Measurements from ENCODE around the gene DCTPP1.

Gene DCTPP1

DNA sequence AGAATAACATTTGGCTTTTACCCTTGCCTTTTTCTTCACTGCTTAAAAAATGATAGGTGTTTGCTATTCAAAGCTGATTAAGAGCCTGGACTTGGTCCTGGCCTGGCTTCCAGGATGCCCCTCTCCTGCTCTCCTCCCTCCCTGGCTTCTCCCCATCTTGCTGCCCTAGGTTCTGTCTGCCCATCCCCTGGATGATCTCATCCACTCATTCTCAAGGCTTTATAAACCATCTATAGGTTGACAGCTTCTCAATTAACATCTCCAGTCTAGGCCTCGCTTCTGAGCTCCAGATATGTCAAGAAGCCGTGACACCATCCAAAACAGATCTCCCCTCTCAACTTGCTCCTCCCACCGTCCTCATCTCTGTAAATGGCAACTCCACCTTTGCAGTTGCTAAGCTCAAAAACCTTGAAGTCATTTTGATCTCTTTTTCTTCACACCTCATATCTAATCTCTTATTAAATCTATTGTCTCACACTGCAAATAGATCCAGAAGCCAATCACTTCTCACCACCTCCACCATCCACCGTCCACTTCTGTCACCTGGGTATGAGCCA is 13.7 kb downstream of the DCTPP1 start:
- Mint-ChIP-seq H3K4me3 (no peak overlapping the region), H3K36me3 (ENCODE audit: low read depth) (peaks cover 33% of the 10 kb centered on the region), H3K27me3 (no peaks in the 10 kb centered on the region), H3K4me1 (ENCODE audit: low read depth) (peaks cover 11% of the 10 kb centered on the region), H3K27ac (no peak overlapping the region), H3K9me3 (no peaks in the 10 kb centered on the region)
- intact Hi-C loops (cut with micrococcal nuclease) = no loop called here

DNA sequence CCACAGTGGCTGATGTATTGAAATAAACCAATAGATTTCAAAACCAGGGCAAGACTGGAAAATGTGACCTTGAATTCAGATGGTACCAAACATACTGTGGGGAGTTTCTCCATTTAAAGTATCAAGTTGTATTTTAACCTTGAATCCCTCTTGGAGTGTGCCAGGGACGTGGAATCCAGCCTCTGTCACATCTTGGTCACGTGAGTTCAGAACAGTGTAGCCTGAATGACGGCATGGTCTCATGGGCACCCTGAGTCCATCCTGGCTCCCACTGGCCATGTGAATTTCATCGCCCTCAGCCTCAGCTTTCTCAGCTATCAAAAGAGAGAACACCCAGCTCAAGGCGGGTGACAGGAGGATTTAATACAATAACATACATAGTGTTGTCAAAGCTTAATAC is 15.7 kb downstream of the DCTPP1 start:
- intact Hi-C loops (cut with micrococcal nuclease) = no loop called here
- no peaks in the 10 kb centered on the region for H3K27me3 Mint-ChIP-seq
- H3K4me1 Mint-ChIP-seq (ENCODE audit: low read depth) = peaks cover 24% of the 10 kb centered on the region
- no peak overlapping the region for H3K4me3 Mint-ChIP-seq
- H3K36me3 Mint-ChIP-seq (ENCODE audit: low read depth) = peaks cover 24% of the 10 kb centered on the region
- H3K9me3 Mint-ChIP-seq = no peaks in the 10 kb centered on the region
- no peak overlapping the region for H3K27ac Mint-ChIP-seq

DNA sequence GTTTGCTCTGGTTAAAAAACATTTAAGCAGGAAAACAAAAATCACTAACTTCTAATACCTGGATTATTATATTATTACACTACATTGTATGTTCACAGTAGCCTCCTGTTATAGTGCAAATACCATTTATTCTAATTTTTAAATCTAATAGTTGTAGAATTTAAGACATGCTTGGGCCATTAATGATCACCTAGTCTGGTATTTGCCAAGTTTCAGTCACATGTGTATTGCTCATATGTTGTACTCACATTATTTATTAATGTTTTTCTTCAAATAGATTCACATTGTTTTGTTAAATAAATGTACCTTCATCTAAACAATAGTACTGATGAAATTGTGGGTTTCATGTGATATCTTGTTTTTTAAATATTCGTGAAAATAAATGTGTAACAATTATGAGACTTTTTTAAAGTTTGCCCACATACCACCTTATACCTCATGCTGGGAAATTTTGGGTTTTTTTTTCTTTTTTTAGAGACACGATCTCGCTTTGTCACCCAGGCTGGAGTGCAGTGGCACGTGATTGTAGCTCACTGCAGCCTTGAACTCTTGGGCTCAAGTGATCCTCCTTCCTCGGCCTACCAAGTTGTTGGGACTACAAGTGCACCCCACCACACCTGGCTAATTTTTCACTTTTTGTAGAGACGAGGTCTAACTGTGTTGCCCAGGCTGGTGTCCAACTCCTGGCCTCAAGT is 16.6 kb downstream of the DCTPP1 start:
- intact Hi-C loops (cut with micrococcal nuclease) = no loop called here
- Mint-ChIP-seq H3K9me3 (no peaks in the 10 kb centered on the region), H3K4me1 (ENCODE audit: low read depth) (peaks cover 31% of the 10 kb centered on the region), H3K27me3 (no peaks in the 10 kb centered on the region), H3K27ac (no peak overlapping the region), H3K4me3 (no peak overlapping the region), H3K36me3 (ENCODE audit: low read depth) (peaks cover 24% of the 10 kb centered on the region)

DNA sequence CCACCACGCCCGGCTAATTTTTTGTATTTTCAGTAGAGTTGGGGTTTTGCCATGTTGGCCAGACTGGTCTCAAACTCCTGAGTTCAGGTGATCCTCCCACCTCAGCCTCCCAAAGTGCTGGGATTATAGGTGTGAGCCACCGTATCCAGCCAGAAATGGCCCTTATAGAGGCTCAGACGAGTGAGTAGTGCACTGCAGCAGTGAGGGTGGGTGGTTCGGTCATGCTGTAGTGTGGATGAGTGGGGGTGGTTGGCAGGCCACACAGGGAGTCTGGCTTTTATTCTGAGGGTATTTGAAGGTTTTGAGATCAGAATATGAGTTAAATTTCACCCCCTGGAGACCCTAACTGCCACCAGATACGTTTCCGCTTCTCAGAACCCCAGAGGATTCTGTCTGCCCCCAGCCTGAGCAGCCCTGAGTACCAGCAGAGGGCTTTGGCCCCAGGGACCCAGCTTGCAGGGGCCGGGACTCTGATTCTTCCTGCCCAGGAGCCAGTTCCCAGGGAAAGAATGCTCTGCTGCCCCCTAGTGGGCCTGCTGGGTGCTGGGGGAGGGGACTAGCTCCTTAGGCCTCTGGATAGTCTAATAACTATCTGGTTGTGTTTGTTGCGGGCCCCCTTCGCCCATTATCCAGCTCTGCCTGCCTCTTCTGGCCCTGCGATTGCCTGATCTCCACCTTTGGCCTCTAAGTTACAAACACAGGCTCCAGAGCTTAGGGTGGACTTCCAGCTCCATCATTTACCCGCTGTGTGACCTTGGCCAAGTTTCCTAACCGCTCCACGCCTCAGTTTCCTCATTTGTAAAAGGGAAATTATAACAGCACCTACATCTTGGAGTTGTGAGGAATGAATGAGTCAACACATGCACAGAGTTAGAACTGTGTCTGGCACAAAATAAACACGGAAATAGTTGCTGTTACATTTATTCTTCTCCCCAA is 20.4 kb downstream of the DCTPP1 start:
- Mint-ChIP-seq H3K4me1 (ENCODE audit: low read depth) (peaks cover 35% of the 10 kb centered on the region), H3K27me3 (peaks cover 1% of the 10 kb centered on the region), H3K27ac (peak overlapping the region; percentile 39), H3K9me3 (no peaks in the 10 kb centered on the region), H3K36me3 (ENCODE audit: low read depth) (peaks cover 32% of the 10 kb centered on the region), H3K4me3 (no peak overlapping the region)
- intact Hi-C loops (cut with micrococcal nuclease) = loop anchor here (5.0 kb wide), 2 partner anchors 37 to 57 kb away; partner anchors contain the start of genes MYL11 and TBC1D10B

DNA sequence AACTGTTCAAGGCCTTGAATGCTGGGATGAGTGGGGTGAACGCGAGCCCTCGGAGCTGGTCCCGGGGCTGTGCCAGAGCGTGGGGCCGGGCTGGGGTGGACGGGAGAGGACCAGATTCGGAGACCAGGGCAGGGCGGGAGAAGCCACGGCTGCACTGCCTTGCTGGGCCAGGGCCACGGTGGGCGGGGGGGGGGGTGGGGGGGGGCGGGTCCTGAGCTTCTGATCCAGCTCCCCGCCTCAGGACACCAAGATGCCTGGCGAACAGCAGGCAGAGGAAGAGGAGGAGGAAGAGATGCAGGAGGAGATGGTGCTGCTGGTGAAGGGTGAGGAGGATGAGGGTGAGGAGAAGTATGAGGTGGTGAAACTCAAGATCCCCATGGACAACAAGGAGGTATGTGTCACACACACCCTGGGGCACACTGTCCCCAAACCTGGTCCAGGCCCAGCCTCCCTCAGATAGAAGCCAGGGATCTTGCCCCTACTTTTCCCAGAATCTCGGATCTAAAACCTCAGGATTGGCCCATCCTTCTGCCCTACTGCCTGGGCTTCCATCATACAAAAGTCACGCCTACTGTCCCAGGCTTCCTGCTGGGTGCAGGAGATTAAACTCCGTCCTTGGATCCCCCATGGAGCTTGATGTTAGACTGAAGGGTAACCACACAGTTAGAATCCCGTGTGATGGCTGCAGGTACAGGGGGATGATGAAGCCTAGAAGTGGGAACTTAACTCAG is 21.9 kb downstream of the DCTPP1 start:
- peaks cover 46% of the 10 kb centered on the region for H3K4me1 Mint-ChIP-seq (ENCODE audit: low read depth)
- no peaks in the 10 kb centered on the region for H3K9me3 Mint-ChIP-seq
- H3K36me3 Mint-ChIP-seq (ENCODE audit: low read depth) = peaks cover 25% of the 10 kb centered on the region
- peak overlapping the region; percentile 79 for H3K4me3 Mint-ChIP-seq
- H3K27ac Mint-ChIP-seq = peak overlapping the region; percentile 59
- H3K27me3 Mint-ChIP-seq = peaks cover 1% of the 10 kb centered on the region
- intact Hi-C loops (cut with micrococcal nuclease) = loop anchor here (5.0 kb wide), 2 partner anchors 36 to 56 kb away; partner anchors contain the start of genes MYL11 and TBC1D10B

DNA sequence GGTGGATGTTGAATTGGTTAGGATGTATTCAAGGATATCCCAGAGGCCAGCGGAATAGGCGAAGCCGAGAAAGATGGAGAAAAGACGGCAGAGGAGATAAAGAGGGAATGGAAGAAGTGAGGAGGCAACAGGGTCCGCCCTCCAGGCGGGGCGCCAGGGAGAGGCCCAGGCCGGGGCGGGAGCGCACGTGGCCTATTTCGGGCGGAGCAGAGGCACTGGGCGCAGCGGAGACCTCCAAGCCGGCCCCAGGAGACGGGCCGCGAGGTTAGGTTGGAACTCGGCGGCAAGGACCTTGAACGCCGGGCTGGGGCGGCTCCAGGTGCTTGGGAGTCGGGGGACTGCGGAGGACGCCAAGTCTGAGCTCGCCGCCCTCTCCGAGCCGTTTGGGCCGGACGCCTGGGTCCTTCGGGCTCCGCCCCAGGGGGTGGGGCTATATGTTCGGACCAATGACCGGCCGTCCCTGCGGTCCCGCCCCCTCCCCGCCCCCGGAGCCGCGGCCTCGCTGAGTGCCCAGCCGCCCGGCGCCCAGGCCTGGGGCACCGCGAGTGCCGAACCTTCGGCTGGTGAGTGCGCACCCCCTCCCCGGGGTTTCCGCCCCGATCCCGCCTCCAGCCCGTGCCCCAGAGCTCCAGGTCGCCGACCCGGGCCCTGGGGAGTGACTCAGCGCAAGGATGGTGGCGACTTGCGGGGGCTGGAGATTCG is 22.6 kb downstream of the DCTPP1 start, which contains the start of gene ZNF771:
TSS of gene ZNF771 (plus strand) at position 505 of the 702 bp plus-strand sequence. CDS start 448 bp downstream, outside the sequence.
- Mint-ChIP-seq H3K4me3 (peak within 1 kb of the TSS; percentile 79), H3K36me3 (ENCODE audit: low read depth) (peaks cover 22% of the 10 kb centered on the region), H3K27ac (peak within 1 kb of the TSS; percentile 59), H3K9me3 (no peaks in the 10 kb centered on the region), H3K27me3 (peaks cover 1% of the 10 kb centered on the region), H3K4me1 (ENCODE audit: low read depth) (peaks cover 50% of the 10 kb centered on the region)
- intact Hi-C loops (cut with micrococcal nuclease) = loop anchor here (5.0 kb wide), 2 partner anchors 35 to 55 kb away; partner anchors contain the start of genes MYL11 and TBC1D10B

DNA sequence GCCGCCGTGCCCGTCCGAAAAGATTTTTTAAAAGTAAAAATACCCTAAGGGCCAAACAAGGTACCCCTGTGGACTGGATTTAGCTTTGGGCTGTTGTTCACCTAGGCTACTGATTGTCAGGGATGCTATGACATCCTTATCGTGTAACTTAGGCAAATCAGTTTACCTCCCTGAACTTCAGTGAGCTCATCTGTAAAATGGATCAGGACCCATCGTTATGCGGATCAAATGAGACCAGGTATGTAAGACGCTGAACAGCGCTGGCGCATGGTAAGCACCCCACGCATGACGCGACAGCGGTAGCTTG is 23.1 kb downstream of the DCTPP1 start:
- intact Hi-C loops (cut with micrococcal nuclease) = loop anchor here (5.0 kb wide), 2 partner anchors 34 to 54 kb away; partner anchors contain the start of genes MYL11 and TBC1D10B
- Mint-ChIP-seq H3K36me3 (ENCODE audit: low read depth) (peaks cover 17% of the 10 kb centered on the region), H3K9me3 (no peaks in the 10 kb centered on the region)

DNA sequence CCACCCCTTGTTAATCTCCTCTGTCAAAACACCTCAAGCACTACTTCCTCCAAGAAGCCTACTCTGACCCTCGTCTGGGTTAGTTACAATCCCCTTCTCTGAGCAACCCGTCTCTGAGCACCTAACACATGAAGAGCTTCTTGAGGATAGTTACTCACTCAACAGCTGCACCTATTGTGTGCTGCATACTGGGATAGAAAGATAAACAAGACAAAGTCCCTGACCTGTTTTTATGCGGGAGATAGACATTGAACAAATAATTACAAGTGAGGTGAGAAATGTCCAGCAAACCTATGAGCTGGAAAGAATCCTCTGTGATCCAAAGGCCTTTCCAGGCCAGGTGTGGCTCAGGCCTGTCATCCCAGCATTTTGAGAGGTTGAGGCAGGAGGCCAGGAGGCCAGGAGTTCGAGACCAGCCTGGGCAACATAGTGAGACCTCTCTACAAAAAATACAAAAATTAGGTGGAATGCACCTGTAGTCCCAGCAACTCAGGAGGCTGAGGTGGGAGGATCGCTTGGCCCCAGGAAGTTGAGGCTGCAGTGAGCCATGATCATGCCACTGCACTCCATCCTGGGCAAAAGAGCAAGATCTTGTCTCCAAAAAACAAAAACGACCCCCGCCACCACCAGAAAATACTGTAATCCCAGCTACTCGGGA is 27.9 kb downstream of the DCTPP1 start:
- H3K27me3 Mint-ChIP-seq = peaks cover 20% of the 10 kb centered on the region
- peaks cover 22% of the 10 kb centered on the region for H3K36me3 Mint-ChIP-seq (ENCODE audit: low read depth)
- intact Hi-C loops (cut with micrococcal nuclease) = no loop called here
- no peaks in the 10 kb centered on the region for H3K9me3 Mint-ChIP-seq
- no peak overlapping the region for H3K27ac Mint-ChIP-seq
- H3K4me1 Mint-ChIP-seq (ENCODE audit: low read depth) = peaks cover 35% of the 10 kb centered on the region
- no peak overlapping the region for H3K4me3 Mint-ChIP-seq

More for the DNA sequence above, 23.1 kb downstream of the DCTPP1 start:
- peak overlapping the region; percentile 79 for H3K4me3 Mint-ChIP-seq
- peaks cover 4% of the 10 kb centered on the region for H3K27me3 Mint-ChIP-seq
- peaks cover 51% of the 10 kb centered on the region for H3K4me1 Mint-ChIP-seq (ENCODE audit: low read depth)
- H3K27ac Mint-ChIP-seq = peak overlapping the region; percentile 59

DNA sequence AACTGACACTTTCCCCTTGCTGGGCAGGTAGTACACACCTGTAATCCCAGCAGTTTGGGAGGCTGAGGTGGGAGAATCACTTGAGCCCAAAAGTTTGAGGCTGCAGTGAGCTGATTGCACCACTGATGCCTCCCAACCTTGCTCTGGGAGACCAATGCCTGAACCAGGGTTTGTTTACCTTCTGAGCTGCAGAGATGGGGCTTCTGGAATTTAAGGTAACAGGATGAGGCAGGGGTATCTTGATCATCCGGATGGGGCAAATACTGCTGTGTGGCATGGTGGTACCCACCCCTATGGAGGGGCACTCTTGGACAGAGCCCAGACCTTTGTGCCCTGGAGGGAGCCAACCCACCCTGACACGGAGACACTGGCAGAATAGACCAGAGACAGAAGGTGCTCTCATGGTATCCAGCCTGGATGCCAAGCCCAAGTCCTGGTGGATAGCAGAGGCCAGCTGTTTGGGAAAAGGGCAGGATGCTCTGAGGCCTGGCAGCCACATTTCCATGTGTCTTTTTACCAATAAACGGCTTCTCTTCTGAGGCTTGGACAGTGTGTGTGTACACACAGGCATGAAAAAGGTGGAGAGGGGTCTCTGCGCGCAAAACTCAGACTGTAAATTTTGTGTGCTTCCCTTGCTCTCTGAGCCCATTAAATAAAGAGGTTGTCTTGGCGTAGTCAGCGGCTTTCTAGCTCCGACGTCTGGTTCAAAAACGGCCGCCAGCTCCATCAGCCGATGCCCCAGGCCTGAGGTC is 30.2 kb downstream of the DCTPP1 start:
- H3K4me1 Mint-ChIP-seq (ENCODE audit: low read depth) = peaks cover 47% of the 10 kb centered on the region
- intact Hi-C loops (cut with micrococcal nuclease) = no loop called here
- H3K36me3 Mint-ChIP-seq (ENCODE audit: low read depth) = peaks cover 25% of the 10 kb centered on the region
- peaks cover 26% of the 10 kb centered on the region for H3K27me3 Mint-ChIP-seq
- H3K9me3 Mint-ChIP-seq = no peaks in the 10 kb centered on the region
- peak overlapping the region; percentile 84 for H3K27ac Mint-ChIP-seq
- H3K4me3 Mint-ChIP-seq = peak overlapping the region; percentile 85

DNA sequence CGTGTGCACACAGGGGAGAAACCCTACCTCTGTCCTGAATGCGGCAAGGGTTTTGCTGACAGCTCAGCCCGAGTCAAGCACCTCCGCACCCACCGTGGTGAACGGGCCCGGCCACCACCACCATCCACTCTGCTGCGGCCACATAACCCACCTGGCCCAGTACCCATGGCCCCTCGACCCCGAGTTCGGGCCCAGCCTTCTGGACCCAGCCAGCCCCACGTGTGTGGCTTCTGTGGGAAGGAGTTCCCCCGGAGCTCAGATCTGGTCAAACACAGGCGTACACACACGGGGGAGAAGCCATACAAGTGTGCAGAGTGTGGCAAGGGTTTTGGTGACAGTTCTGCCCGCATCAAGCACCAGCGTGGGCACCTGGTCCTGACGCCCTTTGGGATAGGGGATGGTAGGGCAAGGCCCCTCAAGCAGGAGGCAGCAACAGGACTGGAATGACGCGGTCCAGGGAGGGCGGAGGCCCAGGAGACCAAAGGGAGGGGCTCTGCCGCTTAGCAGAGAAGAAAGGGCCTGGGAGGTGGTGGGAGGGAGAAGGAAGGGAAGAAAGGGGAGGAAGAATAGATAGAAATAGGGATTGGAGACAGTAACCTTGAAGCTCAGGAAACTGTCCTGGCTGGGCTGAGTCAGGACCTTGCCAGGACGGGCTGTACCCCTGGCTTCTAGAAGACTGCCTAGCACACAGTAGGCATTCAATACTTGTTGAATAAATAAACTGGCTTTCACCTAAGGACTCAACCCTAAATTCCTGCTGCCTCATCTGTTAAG is 31.0 kb downstream of the DCTPP1 start:
- intact Hi-C loops (cut with micrococcal nuclease) = no loop called here
- H3K9me3 Mint-ChIP-seq = no peaks in the 10 kb centered on the region
- no peak overlapping the region for H3K27ac Mint-ChIP-seq
- H3K36me3 Mint-ChIP-seq (ENCODE audit: low read depth) = peaks cover 25% of the 10 kb centered on the region
- H3K27me3 Mint-ChIP-seq = peaks cover 28% of the 10 kb centered on the region
- H3K4me1 Mint-ChIP-seq (ENCODE audit: low read depth) = peaks cover 45% of the 10 kb centered on the region
- H3K4me3 Mint-ChIP-seq = no peak overlapping the region

DNA sequence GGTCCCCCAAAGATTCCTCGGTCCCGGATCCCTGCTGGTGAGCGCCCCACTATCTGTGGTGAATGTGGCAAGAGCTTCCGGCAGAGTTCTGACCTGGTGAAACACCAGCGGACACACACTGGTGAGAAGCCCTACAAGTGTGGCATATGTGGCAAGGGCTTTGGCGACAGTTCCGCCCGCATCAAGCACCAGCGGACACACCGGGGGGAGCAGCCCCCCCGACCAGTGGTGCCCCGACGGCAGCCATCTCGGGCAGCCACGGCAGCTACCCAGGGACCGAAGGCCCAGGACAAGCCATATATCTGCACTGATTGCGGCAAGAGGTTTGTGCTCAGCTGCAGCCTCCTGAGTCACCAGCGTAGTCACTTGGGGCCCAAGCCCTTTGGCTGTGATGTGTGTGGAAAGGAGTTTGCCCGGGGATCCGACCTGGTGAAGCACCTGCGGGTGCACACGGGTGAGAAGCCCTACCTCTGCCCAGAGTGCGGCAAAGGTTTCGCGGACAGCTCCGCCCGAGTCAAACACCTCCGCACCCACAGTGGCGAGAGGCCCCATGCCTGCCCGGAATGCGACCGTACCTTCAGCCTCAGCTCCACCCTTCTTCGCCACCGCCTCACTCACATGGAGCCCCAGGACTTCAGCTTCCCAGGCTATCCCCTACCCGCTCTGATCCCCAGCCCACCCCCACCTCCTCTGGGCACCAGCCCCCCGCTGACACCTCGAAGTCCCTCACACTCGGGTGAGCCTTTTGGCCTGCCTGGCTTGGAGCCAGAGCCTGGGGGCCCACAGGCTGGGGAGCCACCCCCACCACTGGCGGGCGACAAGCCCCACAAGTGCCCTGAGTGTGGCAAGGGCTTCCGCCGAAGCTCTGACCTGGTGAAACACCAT is 31.8 kb downstream of the DCTPP1 start:
- no peak overlapping the region for H3K4me3 Mint-ChIP-seq
- H3K27ac Mint-ChIP-seq = no peak overlapping the region
- H3K4me1 Mint-ChIP-seq (ENCODE audit: low read depth) = peaks cover 40% of the 10 kb centered on the region
- no peaks in the 10 kb centered on the region for H3K9me3 Mint-ChIP-seq
- H3K36me3 Mint-ChIP-seq (ENCODE audit: low read depth) = peaks cover 25% of the 10 kb centered on the region
- peaks cover 31% of the 10 kb centered on the region for H3K27me3 Mint-ChIP-seq
- intact Hi-C loops (cut with micrococcal nuclease) = no loop called here
